ENCODE data around the gene TNNT2.

Gene TNNT2

GRCh38 chr1:201332021-201332420 lies 45.5 kb downstream of the TNNT2 start:
- DNase-seq, result no peak

GRCh38 chr1:201331166-201331565 lies 46.3 kb downstream of the TNNT2 start:
- no peak for DNase-seq

GRCh38 chr1:201330541-201330940 lies 46.9 kb downstream of the TNNT2 start:
- DNase-seq, result no peak

GRCh38 chr1:201329801-201330200 lies 47.7 kb downstream of the TNNT2 start:
- no peak for DNase-seq

GRCh38 chr1:201329286-201329685 lies 48.2 kb downstream of the TNNT2 start:
- DNase-seq, result peak; percentile 40

GRCh38 chr1:201328576-201328975 lies 48.9 kb downstream of the TNNT2 start:
- DNase-seq, result no peak

GRCh38 chr1:201327687-201328240 lies 49.7 kb downstream of the TNNT2 start:
- no peak for DNase-seq

GRCh38 chr1:201326710-201327109 lies 50.8 kb downstream of the TNNT2 start:
- no peak for DNase-seq

GRCh38 chr1:201325678-201326060 lies 51.8 kb downstream of the TNNT2 start:
- no peak for DNase-seq

GRCh38 chr1:201324821-201325677 lies 52.4 kb downstream of the TNNT2 start:
- DNase-seq, result no peak

- DNase-seq, result no peak
Observed at GRCh38 chr1:201324306-201324705, 53.2 kb downstream of the TNNT2 start.

GRCh38 chr1:201322653-201323510 lies 54.6 kb downstream of the TNNT2 start:
- DNase-seq, result no peak

GRCh38 chr1:201321826-201322390 lies 55.6 kb downstream of the TNNT2 start:
- no peak for DNase-seq

GRCh38 chr1:201320168-201320788 lies 57.2 kb downstream of the TNNT2 start:
- DNase-seq, result no peak

- DNase-seq, result no peak
Observed at GRCh38 chr1:201319631-201320030, 57.8 kb downstream of the TNNT2 start.

- no peak for DNase-seq
Observed at GRCh38 chr1:201318504-201319340, 58.8 kb downstream of the TNNT2 start.

- no peak for DNase-seq
Observed at GRCh38 chr1:201317551-201317950, 59.9 kb downstream of the TNNT2 start.

GRCh38 chr1:201316556-201316955 lies 60.9 kb downstream of the TNNT2 start:
- no peak for DNase-seq

GRCh38 chr1:201313086-201313485 lies 64.4 kb downstream of the TNNT2 start:
- no peak for DNase-seq

GRCh38 chr1:201312298-201312697 lies 65.2 kb downstream of the TNNT2 start:
- DNase-seq, result no peak

- DNase-seq, result no peak
Observed at GRCh38 chr1:201311356-201312011, 66.0 kb downstream of the TNNT2 start.

All from fibroblast of skin of scalp (primary cell).